ENCODE data around the gene MORN5. TPM values are rescaled to one million over a fixed set of nuclear protein-coding genes. Genes with fewer than 3 reads are reported as not detected.

MORN5 gene
- total RNA-seq, 1 donor from 2014 or later: not detected

DNA sequence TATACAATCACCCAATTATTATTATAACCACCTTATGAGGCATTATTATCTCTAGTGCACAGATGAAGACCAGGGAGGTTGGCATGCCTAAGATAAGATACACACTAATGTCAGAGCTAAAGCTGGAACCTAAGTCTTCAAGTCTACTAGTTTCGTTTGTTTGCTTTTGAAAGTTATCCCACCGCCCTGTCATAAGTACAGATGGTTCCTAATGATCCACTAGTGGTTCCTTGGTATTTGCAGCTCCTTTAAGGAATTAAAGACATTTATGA lies 14.2 kb upstream of the MORN5 start:
- H3K27ac ChIP-seq (replicated peaks): no peak overlapping the region
- intact Hi-C loops (cut with micrococcal nuclease): no loop called here
- H3K9me3 ChIP-seq (replicated peaks): no peaks in the 10 kb centered on the region
- TF ChIP-seq, protein P1, sequence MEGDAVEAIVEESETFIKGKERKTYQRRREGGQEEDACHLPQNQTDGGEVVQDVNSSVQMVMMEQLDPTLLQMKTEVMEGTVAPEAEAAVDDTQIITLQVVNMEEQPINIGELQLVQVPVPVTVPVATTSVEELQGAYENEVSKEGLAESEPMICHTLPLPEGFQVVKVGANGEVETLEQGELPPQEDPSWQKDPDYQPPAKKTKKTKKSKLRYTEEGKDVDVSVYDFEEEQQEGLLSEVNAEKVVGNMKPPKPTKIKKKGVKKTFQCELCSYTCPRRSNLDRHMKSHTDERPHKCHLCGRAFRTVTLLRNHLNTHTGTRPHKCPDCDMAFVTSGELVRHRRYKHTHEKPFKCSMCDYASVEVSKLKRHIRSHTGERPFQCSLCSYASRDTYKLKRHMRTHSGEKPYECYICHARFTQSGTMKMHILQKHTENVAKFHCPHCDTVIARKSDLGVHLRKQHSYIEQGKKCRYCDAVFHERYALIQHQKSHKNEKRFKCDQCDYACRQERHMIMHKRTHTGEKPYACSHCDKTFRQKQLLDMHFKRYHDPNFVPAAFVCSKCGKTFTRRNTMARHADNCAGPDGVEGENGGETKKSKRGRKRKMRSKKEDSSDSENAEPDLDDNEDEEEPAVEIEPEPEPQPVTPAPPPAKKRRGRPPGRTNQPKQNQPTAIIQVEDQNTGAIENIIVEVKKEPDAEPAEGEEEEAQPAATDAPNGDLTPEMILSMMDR (IDR thresholded peaks at IDR 0.05; ENCODE audit: borderline replicate concordance): no peak
- no peak for DNase-seq
- no peak overlapping the region for H3K4me3 ChIP-seq
- peaks cover 82% of the 10 kb centered on the region for H3K36me3 ChIP-seq
- peaks cover 61% of the 10 kb centered on the region for H3K4me1 ChIP-seq
- no peaks in the 10 kb centered on the region for H3K27me3 ChIP-seq (ENCODE audit: low read depth)

DNA sequence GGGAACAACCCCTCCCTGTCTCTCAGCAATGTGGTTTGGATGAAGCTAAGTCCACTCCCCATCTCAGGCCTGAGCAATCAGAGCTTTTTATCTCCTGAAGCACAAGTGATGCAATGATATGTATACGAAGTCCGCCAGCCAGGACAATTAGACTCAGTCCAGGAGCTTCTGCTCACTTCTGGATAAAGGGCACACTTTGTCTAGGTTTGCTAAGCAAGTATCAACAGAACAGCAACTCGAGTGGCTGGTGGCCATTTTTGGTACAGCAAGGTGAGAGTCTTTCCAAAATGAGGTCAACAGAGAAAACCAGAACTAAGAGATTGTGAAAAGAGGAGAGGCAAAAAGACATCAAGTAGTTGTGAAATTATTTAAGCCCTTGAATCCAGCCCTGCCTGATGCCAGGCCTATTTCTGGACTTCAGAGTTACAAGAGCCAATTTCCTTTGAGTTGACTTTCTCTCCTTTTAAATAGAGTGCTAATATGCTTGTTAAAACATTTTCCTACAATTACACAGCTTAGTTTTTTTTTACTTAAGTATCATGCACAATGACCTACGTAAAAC lies 8.4 kb upstream of the MORN5 start:
- intact Hi-C loops (cut with micrococcal nuclease): no loop called here
- Histone ChIP-seq H3K36me3 (peaks cover 56% of the 10 kb centered on the region), H3K27me3 (ENCODE audit: low read depth) (no peaks in the 10 kb centered on the region), H3K27ac (replicated peaks) (peak overlapping the region; percentile 30), H3K4me1 (peaks cover 63% of the 10 kb centered on the region), H3K9me3 (replicated peaks) (no peaks in the 10 kb centered on the region), H3K4me3 (no peak overlapping the region)
- DNase-seq: no peak
- TF ChIP-seq, protein P1 (IDR thresholded peaks at IDR 0.05; ENCODE audit: borderline replicate concordance): no peak

DNA sequence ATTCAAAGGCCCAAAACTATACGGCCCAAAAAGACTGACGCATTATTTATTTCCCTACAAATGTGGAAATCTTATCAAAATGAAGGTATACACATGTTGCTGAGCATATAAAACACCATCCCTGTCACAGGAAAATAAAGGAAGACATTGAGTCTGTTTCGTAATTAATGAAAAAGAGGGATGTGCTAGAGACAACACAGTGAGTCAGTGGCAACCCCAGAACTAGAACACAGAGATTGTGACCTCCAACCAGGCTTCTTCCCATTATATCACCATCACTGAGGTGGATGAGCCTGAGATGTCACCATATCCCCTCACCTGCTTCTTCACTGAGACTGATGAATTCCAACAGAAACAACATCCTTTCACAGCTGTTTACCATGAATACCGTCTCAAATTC lies 3.9 kb upstream of the MORN5 start:
- no peak overlapping the region for H3K27ac ChIP-seq (replicated peaks)
- intact Hi-C loops (cut with micrococcal nuclease): no loop called here

DNA sequence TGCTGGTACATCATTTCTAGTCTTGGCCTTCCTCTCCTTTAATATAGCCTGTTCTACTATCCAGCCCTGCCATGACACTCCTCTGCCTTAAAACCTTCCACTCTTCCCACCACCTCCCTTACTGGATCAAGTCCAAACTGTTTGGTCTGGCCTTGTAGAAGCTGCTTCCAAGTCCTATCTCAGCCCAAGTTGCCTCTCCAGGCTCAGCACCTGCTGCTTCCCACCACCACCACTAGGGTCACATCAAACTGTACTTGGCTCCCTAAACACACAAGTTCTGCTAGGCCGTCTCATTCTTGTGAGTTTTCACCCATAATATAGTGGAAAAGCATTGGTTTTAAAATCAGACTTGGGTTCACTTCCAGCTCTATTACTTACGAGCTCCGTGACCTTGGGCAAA lies 1.5 kb upstream of the MORN5 start:
- Histone ChIP-seq H3K27ac (replicated peaks) (peak overlapping the region; percentile 94), H3K4me3 (peak overlapping the region; percentile 85), H3K36me3 (no peaks in the 10 kb centered on the region), H3K4me1 (peaks cover 68% of the 10 kb centered on the region), H3K27me3 (ENCODE audit: low read depth) (no peaks in the 10 kb centered on the region), H3K9me3 (replicated peaks) (peaks cover 12% of the 10 kb centered on the region)
- intact Hi-C loops (cut with micrococcal nuclease): no loop called here
- TF ChIP-seq, protein P1 (IDR thresholded peaks at IDR 0.05; ENCODE audit: borderline replicate concordance): peak; percentile 60
- no peak for DNase-seq

More for the DNA sequence above, 3.9 kb upstream of the MORN5 start:
- peaks cover 92% of the 10 kb centered on the region for H3K4me1 ChIP-seq
- TF ChIP-seq, protein P1 (IDR thresholded peaks at IDR 0.05; ENCODE audit: borderline replicate concordance): no peak
- H3K4me3 ChIP-seq: peak overlapping the region; percentile 85
- peaks cover 14% of the 10 kb centered on the region for H3K36me3 ChIP-seq
- no peak for DNase-seq
- no peaks in the 10 kb centered on the region for H3K9me3 ChIP-seq (replicated peaks)
- no peaks in the 10 kb centered on the region for H3K27me3 ChIP-seq (ENCODE audit: low read depth)

DNA sequence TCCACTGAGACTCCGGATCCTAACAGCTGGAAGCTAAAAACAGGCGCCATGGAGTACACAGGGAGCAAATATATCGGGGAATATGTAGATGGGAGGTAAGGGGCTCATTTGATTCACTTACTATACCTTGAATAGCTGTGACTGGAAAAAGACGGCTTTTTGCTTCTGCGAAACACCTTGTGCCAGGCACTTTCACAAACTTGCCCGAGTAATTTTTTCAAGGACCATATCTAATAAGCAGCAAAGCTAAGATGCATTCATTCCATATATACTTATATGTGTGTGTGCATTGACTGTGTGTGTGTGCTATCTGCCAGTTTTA lies 178 bp downstream of the MORN5 start:
- DNase-seq: no peak
- peak overlapping the region; percentile 85 for H3K4me3 ChIP-seq
- intact Hi-C loops (cut with micrococcal nuclease): no loop called here
- TF ChIP-seq, protein P1 (IDR thresholded peaks at IDR 0.05; ENCODE audit: borderline replicate concordance): no peak
- peak overlapping the region; percentile 94 for H3K27ac ChIP-seq (replicated peaks)
- H3K27me3 ChIP-seq (ENCODE audit: low read depth): no peaks in the 10 kb centered on the region
- peaks cover 12% of the 10 kb centered on the region for H3K9me3 ChIP-seq (replicated peaks)
- H3K4me1 ChIP-seq: peaks cover 52% of the 10 kb centered on the region
- no peaks in the 10 kb centered on the region for H3K36me3 ChIP-seq

DNA sequence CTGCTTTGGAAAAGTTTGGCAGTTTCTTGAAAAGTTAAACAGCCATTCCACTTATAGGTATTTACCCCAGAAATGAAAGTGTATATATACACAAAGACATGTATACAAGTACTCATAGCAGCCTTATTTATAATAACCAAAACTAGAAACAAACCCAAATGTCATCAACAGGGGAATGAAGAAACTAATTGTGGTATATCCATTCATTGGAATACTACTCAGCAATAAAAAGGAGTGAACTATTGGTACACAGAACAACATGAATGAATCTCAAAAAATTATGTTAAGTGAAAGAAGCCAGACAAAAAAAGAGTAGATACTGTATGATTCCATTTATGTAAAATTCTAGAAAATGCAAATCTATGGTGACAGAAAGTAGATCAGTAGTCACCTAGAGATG lies 2.7 kb downstream of the MORN5 start:
- Histone ChIP-seq H3K27me3 (ENCODE audit: low read depth) (no peaks in the 10 kb centered on the region), H3K4me3 (no peak overlapping the region), H3K9me3 (replicated peaks) (peaks cover 12% of the 10 kb centered on the region), H3K36me3 (no peaks in the 10 kb centered on the region), H3K4me1 (peaks cover 26% of the 10 kb centered on the region), H3K27ac (replicated peaks) (no peak overlapping the region)
- TF ChIP-seq, protein P1 (IDR thresholded peaks at IDR 0.05; ENCODE audit: borderline replicate concordance): no peak
- no peak for DNase-seq
- intact Hi-C loops (cut with micrococcal nuclease): no loop called here
